Measurements from ENCODE around the gene C19orf47.

C19orf47 gene

DNA sequence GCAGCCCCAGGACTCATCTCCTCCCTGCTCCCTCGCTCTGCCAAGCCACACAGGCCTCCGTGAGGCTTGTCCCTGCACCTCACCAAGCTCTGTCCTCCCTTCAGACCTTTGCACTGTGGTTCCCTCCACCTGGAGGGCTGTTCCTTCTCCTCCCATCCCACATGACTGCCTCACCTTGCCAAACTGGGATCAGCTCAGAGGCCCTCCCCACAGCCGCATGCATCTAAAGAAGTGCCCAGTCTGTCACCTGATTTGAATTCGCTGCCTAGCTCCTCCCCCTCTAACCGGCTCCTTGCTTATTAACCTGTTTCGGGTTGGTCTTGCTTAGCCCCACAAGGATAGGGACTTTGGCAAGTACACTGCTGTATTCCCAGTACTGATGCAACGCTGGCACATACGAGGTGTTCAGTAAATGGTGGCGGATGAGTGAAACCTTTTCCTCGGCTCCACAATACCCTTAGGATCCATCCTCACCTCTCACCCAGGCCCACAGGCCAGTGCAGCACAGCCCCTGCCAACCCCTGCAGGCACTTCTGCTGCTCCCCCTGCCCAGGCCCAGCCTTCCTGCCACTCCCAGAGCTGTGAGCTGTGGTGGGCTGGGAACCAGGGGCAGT is 67.5 kb downstream of the C19orf47 start:
- DNase-seq: no peak

DNA sequence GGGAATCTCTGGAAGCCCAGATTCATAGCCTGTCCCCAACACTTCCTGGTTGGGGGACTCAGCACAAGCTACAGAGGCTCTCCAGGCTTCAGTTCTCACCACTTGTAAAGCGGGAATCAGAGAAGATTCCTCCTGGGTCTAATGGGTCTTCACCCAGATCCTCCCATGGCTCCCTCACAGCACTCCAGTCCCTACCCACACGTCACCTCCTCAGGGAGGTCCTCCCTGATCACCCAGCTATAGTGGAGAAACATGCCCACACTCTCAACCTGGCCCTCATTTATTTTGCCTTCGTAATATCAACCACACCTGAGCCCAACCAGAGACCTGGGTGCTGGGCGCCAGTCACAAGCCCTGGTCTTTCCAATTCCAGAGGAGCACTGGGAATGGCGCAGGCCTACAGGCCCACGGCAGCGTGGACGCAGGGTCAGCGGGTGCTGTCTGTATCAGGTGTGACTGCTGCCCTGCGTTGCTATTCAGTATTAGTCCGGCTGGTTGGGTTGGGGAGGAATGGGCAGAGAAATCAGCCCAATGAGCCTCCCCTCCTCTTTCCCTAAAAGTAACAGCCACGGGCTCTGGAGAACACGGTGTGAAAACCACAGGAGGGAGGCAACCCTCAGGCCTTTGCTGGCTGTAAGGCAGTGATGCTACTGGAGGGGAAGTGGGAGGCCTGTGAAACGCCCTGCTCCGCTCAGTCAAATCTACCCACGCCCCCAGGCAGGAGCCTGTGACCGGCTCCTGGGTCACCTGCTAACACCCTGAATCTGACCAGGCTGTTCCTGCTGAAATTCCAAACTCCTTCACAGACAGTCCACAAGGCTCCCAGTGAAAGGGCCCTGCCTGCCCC is 68.2 kb downstream of the C19orf47 start:
- DNase-seq: no peak

DNA sequence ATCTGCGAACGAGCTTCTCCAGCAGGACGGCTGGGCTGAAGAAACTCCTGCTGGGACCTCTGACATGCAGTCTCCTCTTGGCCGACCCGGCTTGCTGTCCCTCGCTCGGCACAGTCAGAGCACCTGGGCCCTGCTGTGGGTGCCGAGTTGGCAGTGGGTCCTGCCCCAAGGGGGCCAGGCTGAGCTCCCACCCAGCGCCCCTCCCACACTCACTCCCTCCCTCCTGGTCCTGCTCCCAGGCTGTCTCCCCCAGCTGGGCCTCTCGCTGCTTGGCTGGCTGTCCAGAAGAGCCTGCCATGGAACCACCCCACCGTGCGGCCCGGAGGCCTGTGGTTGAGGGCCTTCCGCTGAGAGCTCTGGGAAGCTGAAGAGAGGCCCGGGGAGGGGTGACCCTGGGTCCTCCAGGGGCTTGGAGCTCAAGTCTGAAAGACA is 69.1 kb downstream of the C19orf47 start:
- no peak for DNase-seq

DNA sequence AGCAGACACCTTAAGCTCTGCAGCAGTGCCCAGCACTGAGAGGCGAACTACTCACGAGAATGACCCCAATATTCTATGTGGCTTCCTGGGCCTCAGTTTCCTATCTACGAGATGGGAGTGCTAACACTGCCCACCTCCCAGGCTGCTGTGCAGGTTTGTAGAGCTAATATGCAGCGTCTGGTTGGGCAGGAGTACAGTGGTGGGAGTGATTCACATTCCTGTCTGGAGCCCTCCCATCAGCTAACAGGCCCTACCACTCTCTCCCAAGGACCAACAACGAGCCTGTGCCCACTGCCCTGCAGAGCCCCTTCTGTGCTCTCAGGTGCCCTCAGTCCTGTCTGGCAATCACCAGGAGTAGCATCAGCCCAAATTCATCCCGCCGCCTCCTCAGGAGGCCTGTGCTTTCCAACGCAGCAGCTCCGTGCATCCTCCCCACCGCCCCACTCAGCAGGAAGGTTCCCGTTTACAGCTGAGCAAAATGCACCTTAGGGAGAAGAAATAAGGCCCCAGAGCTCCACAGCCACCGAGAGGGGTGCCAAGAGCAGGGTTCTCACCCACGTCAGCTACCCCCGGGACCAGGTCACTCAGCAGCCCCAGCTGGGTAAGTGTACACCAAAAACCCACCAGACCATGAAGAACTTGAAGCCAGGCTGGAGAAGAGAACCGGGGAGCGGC is 69.7 kb downstream of the C19orf47 start:
- no peak for DNase-seq

DNA sequence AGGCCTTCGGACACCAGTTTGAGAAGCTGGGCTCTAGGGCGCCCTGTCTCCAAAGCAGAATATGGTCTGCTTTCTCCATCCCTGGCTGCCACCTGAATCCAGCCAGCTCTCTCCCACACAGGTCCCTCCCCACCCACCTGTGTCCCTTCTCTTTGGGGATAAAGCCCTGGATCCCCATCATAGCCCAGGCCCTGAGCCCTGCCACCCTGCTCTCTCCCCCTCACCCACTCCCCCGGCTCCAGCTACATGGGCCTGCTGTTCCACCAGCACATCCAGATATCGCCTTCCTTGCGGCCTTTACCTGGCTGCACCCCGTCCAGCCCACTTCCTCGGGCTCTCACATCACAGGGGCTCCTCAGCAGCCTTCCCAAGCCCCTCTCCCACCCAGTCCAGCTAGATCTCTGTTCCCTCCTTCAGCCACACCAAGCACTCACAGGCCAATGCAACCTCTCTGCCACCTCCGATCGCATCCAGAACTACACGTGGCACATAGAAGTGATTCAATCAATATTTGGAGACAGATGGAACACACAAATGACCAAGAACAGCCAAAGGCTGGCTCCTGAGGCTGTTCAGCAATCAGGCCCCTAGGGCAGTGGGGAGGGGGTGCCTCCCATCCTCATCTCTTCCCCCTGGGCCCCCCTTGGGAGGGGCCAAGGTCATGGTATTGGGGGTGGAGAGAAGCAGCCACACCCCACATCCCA is 70.7 kb downstream of the C19orf47 start:
- no peak for DNase-seq

DNA sequence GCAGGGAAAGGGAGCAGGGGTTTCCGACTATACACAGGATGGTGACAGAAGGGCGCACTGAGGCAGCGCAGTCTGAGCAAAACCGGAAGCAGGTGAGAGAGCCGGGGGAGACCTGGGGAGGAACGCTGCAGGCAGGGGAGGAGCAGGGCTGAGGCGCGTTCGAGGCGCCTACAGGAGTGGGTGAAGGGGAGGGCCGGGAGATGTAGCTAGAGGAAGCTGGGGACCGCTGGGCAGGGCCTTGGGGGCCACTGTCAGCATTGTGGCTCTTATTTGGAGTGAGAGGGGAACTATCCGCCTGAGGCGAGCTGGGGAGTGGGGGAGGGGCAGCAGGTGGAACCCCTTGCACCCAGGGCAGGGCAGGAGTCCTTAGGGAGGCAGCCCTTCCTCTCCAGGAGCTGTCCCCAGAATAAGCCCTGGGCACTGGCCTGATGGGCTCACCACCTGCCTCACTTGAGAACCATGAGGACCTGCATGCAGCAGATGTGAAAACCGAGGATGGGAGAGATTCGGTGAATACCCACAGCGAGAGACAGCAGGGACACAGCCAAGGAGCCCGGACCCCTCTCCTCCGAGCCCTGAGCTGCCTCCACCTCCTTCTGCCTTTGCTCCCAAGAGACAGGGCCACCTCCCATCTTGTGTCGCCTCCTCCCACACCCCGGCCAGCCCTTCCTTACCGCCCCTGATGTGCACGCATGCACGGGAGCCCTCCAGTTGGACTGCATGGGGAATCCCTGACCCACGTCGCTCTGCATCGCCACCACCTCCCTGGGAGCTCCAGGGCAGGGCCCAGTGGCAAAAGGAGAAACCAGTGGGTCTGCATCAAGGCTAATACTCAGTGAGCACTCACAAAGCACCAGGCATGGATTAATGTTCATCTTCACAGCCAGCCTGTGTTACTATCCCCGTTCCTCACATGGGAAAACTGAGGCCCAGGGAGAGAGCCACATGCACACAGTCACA is 73.3 kb downstream of the C19orf47 start:
- no peak for DNase-seq

DNA sequence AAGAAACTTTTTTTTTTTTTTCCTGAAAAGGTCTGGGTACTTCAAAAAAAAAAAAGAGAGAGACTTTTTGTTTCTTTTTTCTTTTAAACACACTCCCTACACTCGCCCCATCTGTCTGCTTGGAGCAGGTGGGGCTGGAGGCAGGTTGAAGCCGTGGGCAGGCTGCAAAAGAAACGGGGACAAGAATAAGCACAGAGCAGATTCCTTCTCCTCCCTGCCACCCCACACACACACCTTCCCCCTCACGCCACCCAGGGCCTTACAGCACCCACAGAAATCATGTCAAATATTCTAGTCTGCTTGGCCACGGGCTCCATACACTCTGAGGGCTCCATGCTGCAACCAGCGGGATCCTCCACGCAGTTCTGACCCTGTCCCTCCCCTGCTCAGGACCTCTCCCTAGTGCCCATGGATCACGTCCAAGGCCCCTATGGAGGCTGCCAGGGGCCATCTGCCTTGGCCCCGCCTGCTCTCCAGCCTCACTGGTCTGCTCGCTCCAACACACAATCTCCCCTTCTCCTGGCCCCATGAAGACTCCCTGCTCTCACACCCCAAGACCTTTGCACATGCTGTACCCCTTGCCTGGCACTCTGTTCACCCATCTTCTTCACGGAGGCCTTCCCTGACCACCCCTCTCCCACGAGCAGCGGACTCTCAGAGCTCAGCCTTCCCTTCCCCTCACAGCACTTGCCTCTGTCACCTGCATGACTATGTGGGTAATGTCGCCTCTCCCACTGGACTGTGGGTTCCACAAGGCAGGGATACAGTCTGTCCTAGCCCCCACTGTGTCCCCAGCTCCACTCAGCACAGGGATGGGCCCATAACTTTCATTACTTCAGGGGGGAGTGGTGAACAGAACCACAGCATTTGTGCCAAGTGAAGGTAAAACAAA is 74.5 kb downstream of the C19orf47 start:
- DNase-seq: no peak

DNA sequence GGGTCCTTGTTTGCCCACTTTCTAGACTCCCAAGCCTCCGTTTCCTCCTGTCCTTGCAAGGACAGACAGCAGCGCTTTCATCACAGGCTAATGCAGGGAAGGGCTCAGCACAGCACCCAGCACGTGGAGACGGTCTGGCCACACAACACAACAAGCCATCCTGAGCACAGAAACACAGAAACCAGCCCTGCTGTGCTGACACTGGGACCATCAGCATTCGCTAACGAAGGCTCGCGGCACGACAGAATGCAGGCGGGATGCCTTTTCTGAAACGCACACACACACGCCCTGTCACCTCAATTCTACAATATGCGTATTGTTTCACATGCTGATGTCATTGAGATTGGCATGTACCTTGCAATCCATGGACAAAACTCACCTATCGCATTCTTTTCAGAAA is 75.9 kb downstream of the C19orf47 start:
- DNase-seq: no peak

DNA sequence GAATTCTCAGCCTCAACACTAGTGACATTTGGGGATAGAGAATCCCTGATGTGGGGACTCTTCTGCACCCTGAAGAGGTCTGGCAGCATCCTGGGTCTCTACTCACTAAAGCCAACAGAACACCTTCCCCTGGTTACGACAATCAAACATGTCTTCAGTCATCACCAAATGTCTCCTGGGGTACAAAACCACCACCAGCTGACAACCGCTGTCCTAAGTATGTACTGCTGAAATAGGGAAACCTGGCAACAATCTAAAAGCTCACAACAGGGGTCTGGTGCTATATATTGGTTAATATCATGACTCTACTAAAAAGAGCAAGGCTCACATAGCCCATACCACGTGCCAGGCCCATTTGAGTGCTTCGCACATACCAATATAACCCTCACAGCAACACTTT is 76.5 kb downstream of the C19orf47 start:
- DNase-seq: no peak

DNA sequence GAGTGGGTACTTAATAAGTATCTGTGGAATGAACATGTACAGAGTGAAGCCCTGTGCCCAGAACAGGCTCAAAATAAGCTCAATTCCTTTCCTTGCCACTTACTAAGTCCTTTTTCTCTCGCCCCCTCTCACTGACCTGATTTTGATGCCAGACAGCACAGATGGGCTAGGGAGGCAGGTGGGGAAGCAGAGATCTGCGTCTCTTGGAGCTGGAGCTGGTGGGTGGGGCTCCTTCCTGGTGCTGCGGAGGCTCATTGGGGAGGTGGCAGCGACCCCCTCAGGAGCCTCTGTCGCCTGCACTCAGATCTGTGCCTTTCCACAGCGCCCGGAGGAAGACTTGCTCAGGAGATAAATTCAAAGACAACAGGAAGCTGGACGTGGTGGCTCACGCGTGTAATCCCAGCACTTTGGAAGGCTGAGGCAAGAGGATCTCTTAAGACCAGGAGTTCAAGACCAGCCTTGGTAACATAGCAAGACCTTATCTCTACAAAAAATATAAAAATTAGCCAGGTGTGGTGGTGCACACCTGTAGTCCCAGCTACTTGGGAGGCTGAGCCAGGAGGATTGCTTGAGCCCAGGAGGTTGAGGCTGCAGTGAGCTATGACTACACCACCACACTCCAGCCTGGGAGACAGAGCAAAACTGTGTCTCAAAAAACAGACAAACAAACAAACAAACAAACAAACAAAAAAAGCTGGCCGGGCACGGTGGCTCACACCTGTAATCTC is 77.7 kb downstream of the C19orf47 start:
- no peak for DNase-seq

Data from T-helper 9 cell (primary cell).